ENCODE data around the gene TMPRSS11A.

DNA sequence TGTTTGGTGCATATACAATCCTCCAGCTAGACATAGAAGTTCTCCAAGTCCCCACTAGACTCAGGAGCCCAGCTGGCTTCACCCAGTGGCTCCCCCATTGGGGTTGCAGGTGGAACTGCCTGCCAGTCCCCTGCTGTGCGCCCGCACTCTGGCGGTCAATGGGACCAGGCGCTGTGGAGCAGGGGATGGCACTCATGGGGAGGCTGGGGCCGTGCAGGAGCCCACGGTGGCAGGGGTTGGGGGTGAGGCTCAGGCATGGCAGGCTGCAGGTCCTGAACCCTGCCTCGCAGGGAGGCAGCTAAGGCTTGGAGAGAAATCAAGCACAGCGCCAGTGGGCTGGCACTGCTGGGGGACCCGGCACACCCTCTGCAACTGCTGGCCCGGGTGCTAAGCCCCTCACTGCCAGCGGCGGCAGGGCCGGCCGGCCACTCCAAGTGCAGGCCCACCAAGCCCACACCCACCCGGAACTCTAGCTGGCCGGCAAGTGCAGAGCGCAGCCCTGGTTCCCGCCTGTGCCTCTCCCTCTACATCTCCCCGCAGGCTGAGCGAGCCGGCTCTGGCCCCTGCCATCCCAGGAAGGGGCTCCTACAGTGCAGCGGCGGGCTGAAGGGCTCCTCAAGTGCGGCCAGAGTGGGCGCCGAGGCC, 66.8 kb downstream of the TMPRSS11A start:
- TF ChIP-seq, protein P1, sequence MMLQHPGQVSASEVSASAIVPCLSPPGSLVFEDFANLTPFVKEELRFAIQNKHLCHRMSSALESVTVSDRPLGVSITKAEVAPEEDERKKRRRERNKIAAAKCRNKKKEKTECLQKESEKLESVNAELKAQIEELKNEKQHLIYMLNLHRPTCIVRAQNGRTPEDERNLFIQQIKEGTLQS (IDR thresholded peaks at IDR 0.05; ENCODE audit: insufficient read depth, low read depth, low read length): no peak
- TF ChIP-seq CTCF (IDR thresholded peaks at IDR 0.05; ENCODE audit: control extremely low read depth in 1 of 3, insufficient read depth in 1 of 3, low read depth in 1 of 3, low read length in 3 of 3): 0 out of 4 replicates have a peak, but pooled peaks of 1 of the 3 experiments have one; percentile 6
- TF ChIP-seq MAX (IDR thresholded peaks at IDR 0.05): no peak
- TF ChIP-seq, protein P2, sequence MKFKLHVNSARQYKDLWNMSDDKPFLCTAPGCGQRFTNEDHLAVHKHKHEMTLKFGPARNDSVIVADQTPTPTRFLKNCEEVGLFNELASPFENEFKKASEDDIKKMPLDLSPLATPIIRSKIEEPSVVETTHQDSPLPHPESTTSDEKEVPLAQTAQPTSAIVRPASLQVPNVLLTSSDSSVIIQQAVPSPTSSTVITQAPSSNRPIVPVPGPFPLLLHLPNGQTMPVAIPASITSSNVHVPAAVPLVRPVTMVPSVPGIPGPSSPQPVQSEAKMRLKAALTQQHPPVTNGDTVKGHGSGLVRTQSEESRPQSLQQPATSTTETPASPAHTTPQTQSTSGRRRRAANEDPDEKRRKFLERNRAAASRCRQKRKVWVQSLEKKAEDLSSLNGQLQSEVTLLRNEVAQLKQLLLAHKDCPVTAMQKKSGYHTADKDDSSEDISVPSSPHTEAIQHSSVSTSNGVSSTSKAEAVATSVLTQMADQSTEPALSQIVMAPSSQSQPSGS (IDR thresholded peaks at IDR 0.05; ENCODE audit: low read length): no peak
- no peak for TF ChIP-seq HDAC6 (IDR thresholded peaks at IDR 0.05; ENCODE audit: low read depth, low read length)
- no peak for TF ChIP-seq SRF (IDR thresholded peaks at IDR 0.05; ENCODE audit: low read depth, low read length)
- TF ChIP-seq NANOG (IDR thresholded peaks at IDR 0.05; ENCODE audit: insufficient read depth, low read depth, low read length, poor library complexity, severe bottlenecking): no peak
- no peak for TF ChIP-seq SP1 (IDR thresholded peaks at IDR 0.05; ENCODE audit: low read depth, low read length)

Measured in H1 (cell line).